Vagina (tissue), 2 donors: ENCODE data around the gene CCDC188. TPM values are rescaled to one million over a fixed set of nuclear protein-coding genes. Genes with fewer than 3 reads are reported as not detected.
A peak's percentile ranks its signal among the peaks of the same experiment; 100 is the strongest.

Experiments
- DNase-seq, 2 donors: peaks; one replicate each; pipeline ENCODE4 v3.0.0-alpha.2; 2017; ENCODE audit errors: extremely low spot score in 2 of 2
- H3K27ac ChIP-seq: fragments of 200-600 bp; sonication (generic); one replicate; pipeline ENCODE4 v1.5.1; 2019
- H3K27me3 ChIP-seq: fragments of 200-600 bp; sonication (generic); one replicate; pipeline ENCODE4 v1.5.1; 2019
- H3K36me3 ChIP-seq, 2 donors: fragments of 200-600 bp; sonication (generic); one replicate each; pipeline ENCODE4 v1.5.1; 2017 to 2019
- H3K4me1 ChIP-seq: fragments of 200-600 bp; sonication (generic); one replicate; pipeline ENCODE4 v1.5.1; 2019
- H3K4me3 ChIP-seq, 2 donors: fragments of 200-600 bp; sonication (generic); 1 replicate in 1 of 2; 2 replicates in 1 of 2; pipeline ENCODE4 v1.5.1; 2016 to 2019
- H3K9me3 ChIP-seq: fragments of 200-600 bp; sonication (generic); one replicate; pipeline ENCODE4 v1.5.1; 2019
- POLR2A ChIP-seq, 2 donors: fragments of 450-650 bp; IDR thresholded peaks; one replicate each; pipeline ENCODE4 v1.6.1; 2017; ENCODE audit warnings: antibody characterized with exemption in 2 of 2, mild to moderate bottlenecking in 2 of 2, moderate library complexity in 2 of 2
- POLR2AphosphoS5 ChIP-seq, 2 donors: sonication (generic); formaldehyde crosslinking; IDR thresholded peaks; one replicate each; pipeline ENCODE4 v1.9.0; 2017; ENCODE audit warnings: antibody characterized with exemption in 2 of 2, mild to moderate bottlenecking in 2 of 2, low read depth in 1 of 2; ENCODE audit not compliant: insufficient read depth in 1 of 2
- intact Hi-C: fragments of 100-400 bp; cut with DNase I; formaldehyde crosslinking; loops from one replicate; pipeline ENCODE4 v1.15.1; 2023
- total RNA-seq: library from RNA; depleted of rRNA; stranded (reverse); fragments of >200 nt; gene quantifications from one replicate; pipeline ENCODE4 v1.2.3, GENCODE V29; 2016
- TF ChIP-seq, protein P1 (sequence below), 3 experiments: fragments of 450-650 bp in 2 of 3; fragments of 200-600 bp in 1 of 3; sonication (generic) in 1 of 3; IDR thresholded peaks; one replicate each; pipeline ENCODE4 v1.5.1; 2017 to 2019; ENCODE audit warnings: antibody characterized with exemption in 3 of 3, mild to moderate bottlenecking in 2 of 3, moderate library complexity in 2 of 3

CCDC188 gene
- total RNA-seq, 1 donor from 2014 or later: not detected

DNA sequence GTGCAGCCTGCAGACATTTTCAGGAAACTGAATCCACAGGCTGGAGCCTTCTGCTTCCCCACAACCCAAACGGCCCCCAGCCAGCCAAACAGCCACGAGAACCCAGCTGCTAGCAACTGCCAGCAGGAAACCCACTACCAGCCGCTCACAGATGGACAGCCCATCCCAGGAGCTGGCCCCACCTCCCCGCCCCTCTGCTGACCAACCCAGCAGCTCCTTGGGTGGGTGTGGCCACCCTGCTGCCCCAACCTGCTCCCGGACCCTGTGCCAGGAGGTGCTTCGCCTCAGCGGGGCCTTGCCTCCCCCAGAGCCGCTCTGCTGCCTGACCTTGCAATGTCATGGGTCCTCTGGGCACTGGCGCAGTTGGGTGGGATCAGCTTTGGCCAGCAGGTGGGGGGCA lies 8.2 kb upstream of the CCDC188 start:
- no peak for DNase-seq
- Histone ChIP-seq H3K4me1 (no peaks in the 10 kb centered on the region), H3K27me3 (no peaks in the 10 kb centered on the region), H3K36me3 (no peaks in the 10 kb centered on the region), H3K9me3 (no peaks in the 10 kb centered on the region), H3K4me3 (no peak overlapping the region), H3K27ac (no peak overlapping the region)
- intact Hi-C loops: no loop called here
- no peak for TF ChIP-seq POLR2AphosphoS5 (IDR thresholded peaks at IDR 0.05; ENCODE audit: insufficient read depth in 1 of 2, low read depth in 1 of 2)
- TF ChIP-seq POLR2A (IDR thresholded peaks at IDR 0.05): no peak
- TF ChIP-seq, protein P1, sequence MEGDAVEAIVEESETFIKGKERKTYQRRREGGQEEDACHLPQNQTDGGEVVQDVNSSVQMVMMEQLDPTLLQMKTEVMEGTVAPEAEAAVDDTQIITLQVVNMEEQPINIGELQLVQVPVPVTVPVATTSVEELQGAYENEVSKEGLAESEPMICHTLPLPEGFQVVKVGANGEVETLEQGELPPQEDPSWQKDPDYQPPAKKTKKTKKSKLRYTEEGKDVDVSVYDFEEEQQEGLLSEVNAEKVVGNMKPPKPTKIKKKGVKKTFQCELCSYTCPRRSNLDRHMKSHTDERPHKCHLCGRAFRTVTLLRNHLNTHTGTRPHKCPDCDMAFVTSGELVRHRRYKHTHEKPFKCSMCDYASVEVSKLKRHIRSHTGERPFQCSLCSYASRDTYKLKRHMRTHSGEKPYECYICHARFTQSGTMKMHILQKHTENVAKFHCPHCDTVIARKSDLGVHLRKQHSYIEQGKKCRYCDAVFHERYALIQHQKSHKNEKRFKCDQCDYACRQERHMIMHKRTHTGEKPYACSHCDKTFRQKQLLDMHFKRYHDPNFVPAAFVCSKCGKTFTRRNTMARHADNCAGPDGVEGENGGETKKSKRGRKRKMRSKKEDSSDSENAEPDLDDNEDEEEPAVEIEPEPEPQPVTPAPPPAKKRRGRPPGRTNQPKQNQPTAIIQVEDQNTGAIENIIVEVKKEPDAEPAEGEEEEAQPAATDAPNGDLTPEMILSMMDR (IDR thresholded peaks at IDR 0.05): no peak

DNA sequence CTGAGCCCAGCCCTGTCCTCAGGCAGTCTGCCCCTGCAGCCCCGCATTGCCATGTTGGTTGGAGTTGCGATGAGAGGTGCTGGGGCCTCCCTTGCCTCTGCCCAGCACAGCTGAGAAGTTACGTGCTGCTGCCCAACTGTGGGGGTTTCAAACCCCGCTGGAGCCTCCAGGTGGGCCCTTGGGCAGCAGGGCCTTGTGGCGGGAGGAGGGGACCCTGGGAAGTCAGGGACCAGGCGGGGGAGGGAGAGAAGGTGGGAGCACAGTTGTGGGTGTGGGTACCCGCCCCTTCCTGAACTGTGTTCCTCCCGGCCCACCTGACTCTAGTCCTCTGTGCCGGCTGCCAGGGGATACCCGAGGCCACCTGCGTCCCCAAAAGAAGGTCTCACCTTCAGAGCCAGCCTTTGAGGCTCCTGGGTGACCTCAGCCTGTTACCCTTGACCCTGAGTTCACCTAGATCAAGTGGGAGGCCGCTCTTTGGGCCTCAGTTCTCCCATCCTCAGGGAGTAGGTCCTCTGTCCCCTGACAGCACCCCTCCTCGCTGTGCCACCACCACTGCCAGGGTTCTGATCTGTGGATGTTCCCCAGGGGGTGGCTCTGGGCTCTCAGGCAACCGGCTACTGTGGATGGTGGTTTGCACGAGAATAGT lies 7.7 kb upstream of the CCDC188 start:
- intact Hi-C loops: no loop called here

DNA sequence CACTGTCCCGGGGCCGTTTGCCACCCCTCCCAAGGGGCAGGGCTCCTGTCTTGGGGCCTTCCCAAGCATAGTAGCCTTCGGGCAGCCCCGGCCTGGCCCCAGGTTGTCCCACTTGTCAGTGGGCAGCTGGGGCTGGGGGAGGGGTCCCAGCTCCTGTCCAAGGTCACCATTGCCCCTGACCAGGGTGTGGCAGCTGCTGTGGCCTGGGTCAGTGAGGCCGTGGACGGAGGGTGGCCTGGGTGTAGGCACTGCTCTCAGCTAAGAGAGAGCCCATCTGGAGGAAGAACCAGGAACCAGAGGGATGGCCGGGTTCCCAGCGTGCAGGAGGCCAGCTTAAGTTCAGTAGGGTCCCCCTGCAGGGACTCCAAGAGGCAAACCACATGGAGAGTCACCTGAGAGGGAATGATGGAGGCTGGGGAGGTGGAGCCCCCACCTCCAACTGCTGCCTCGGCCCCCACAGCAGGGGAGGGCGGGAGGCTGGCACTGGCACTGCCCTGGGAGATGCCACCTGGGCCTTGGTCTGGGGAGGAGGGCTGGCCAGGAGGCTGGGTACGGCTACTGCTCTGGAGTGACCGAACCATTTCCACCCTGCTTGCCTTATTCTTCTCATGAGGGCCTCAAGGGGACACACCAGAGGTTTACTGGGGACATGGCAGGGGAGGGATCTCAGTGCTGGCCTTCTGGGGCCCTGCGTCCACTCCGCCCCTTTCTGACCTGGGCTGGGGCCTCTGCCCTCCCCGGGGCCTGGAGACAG lies 6.8 kb upstream of the CCDC188 start:
- no peaks in the 10 kb centered on the region for H3K27me3 ChIP-seq
- H3K36me3 ChIP-seq: no peaks in the 10 kb centered on the region
- no peaks in the 10 kb centered on the region for H3K9me3 ChIP-seq
- H3K4me3 ChIP-seq: no peak overlapping the region
- TF ChIP-seq, protein P1 (IDR thresholded peaks at IDR 0.05): no peak
- TF ChIP-seq POLR2AphosphoS5 (IDR thresholded peaks at IDR 0.05; ENCODE audit: insufficient read depth in 1 of 2, low read depth in 1 of 2) (no peak), POLR2A (IDR thresholded peaks at IDR 0.05) (no peak)
- DNase-seq: no peak
- H3K4me1 ChIP-seq: no peaks in the 10 kb centered on the region
- intact Hi-C loops: loop anchor here (2.0 kb wide), 1 partner anchor 127 kb away; no protein-coding TSS in a partner anchor
- no peak overlapping the region for H3K27ac ChIP-seq

More for the DNA sequence above, 7.7 kb upstream of the CCDC188 start:
- Histone ChIP-seq H3K9me3 (no peaks in the 10 kb centered on the region), H3K27ac (no peak overlapping the region), H3K4me3 (no peak overlapping the region), H3K36me3 (no peaks in the 10 kb centered on the region), H3K4me1 (no peaks in the 10 kb centered on the region), H3K27me3 (no peaks in the 10 kb centered on the region)
- TF ChIP-seq POLR2A (IDR thresholded peaks at IDR 0.05) (no peak), POLR2AphosphoS5 (IDR thresholded peaks at IDR 0.05; ENCODE audit: insufficient read depth in 1 of 2, low read depth in 1 of 2) (no peak)
- TF ChIP-seq, protein P1 (IDR thresholded peaks at IDR 0.05): no peak
- no peak for DNase-seq

DNA sequence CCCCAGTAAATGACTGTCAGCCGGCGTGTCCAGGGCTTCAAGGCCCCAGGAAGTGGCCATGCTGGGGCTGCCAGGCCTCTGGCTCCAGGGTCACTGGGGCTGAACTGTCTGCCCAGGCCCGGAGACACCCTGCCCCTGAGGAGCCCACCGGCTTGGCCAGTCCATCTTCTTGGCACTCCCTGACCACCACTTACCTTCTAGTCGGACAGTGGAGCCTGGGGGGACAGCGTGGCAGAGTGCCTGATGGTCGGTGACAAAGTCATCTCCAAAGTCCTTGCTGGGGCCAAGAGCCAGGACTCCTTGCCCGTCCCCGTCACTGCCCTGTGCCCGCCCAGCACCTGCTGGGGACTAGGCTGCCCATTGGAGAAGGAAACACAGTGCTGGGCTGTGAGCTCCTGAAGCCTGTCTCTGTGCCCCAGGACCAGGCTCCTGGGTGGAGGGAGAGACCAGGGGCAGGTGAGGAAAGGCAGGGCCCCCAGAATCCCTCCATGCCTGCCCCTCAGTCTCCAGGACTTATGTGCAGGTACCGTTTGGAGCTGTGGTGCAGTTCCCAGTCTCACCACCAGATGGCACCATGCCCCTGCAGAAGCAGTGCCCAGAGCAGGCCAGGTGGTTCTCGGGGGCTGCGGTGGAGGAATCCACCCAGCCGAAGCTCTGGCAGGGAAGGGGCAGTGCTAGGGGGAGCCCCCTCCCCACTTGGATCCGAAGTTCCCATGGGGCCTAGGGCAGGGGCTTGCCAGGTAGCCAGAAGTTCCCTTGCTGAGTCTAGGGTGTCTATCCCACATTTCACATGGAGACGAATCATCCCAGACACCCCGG lies 6.0 kb upstream of the CCDC188 start:
- intact Hi-C loops: loop anchor here (2.0 kb wide), 1 partner anchor 128 kb away; no protein-coding TSS in a partner anchor
- Histone ChIP-seq H3K4me3 (no peak overlapping the region), H3K36me3 (no peaks in the 10 kb centered on the region), H3K27me3 (no peaks in the 10 kb centered on the region), H3K4me1 (no peaks in the 10 kb centered on the region), H3K27ac (no peak overlapping the region), H3K9me3 (no peaks in the 10 kb centered on the region)
- TF ChIP-seq, protein P1 (IDR thresholded peaks at IDR 0.05): peak; percentile 100
- no peak for TF ChIP-seq POLR2A (IDR thresholded peaks at IDR 0.05)
- no peak for DNase-seq
